ENCODE data around the gene CNKSR3. TPM values are rescaled to one million over a fixed set of nuclear protein-coding genes. Genes with fewer than 3 reads are reported as not detected.
A peak's percentile ranks its signal among the peaks of the same experiment; 100 is the strongest.

Gene CNKSR3
- polyA plus RNA-seq, 1 of the 3 experiments (the other 2 are of a cell fraction), result 1.6 TPM

- Histone ChIP-seq H3F3A (replicated peaks; ENCODE audit: insufficient read depth) (peaks cover 10% of the 10 kb centered on the region), H2AFZ (ENCODE audit: low read depth) (no peak overlapping the region), H3K79me2 (ENCODE audit: insufficient read depth) (no peaks in the 10 kb centered on the region), H3K9me3 (no peaks in the 10 kb centered on the region), H4K20me1 (ENCODE audit: insufficient read depth) (no peaks in the 10 kb centered on the region), H3K27me3 (ENCODE audit: insufficient read depth) (no peaks in the 10 kb centered on the region), H3K4me1 (ENCODE audit: control insufficient read depth in 1 of 2, insufficient read depth in 2 of 2, low read depth in 1 of 2, low read length in 1 of 2) (peaks cover 11 to 47% of the 10 kb centered on the region in 2 experiments; a peak in 3 of 4 replicates), H3K4me3 (ENCODE audit: low read depth in 2 of 2, low read length in 1 of 2) (no peak overlapping the region), H3K4me2 (no peak overlapping the region), H3K27ac (ENCODE audit: low read depth in 2 of 2, low read length in 1 of 2) (peak overlapping the region in 1 of 2 experiments; percentile 29; a peak in 2 of 4 replicates), H3K9ac (no peak overlapping the region), H3K36me3 (replicated peaks in 1 of 2; ENCODE audit: control insufficient read depth in 1 of 2, insufficient read depth in 2 of 2, low read length in 1 of 2) (no peaks in the 10 kb centered on the region), H3K9me2 (no peaks in the 10 kb centered on the region)
- ChIA-PET CTCF (interaction anchor here (1.1 kb wide), 1 partner anchor 57 kb away, joined by 3 read pairs; the partner anchor contains the start of gene CNKSR3), POLR2A (no interaction called here)
- DNase-seq, result no peak
- 90% methylated on average over 2 of the region's 2 CpGs for WGBS (ENCODE audit: low lambda C conversion rate)
- TF ChIP-seq TCF12 (IDR thresholded peaks at IDR 0.05) (no peak), POLR2AphosphoS5 (IDR thresholded peaks at IDR 0.05; ENCODE audit: low read depth, low read length) (no peak), PBX3 (IDR thresholded peaks at IDR 0.05) (no peak), CHD2 (IDR thresholded peaks at IDR 0.05; ENCODE audit: low read length, partially characterized antibody) (no peak)
These were observed 57.2 kb downstream of the CNKSR3 start for GRCh38 chr6:154453329-154453728.

GRCh38 chr6:154450498-154450897, 60.0 kb downstream of the CNKSR3 start:
- no peaks in the 10 kb centered on the region for H4K20me1 ChIP-seq (ENCODE audit: insufficient read depth)
- no peak overlapping the region for H2AFZ ChIP-seq (ENCODE audit: low read depth)
- TF ChIP-seq IRF3 (IDR thresholded peaks at IDR 0.05; ENCODE audit: low read depth, low read length) (no peak), RCOR1 (IDR thresholded peaks at IDR 0.05; ENCODE audit: low read length) (no peak), NRF1 (IDR thresholded peaks at IDR 0.05; ENCODE audit: low read depth, low read length) (no peak), TCF12 (IDR thresholded peaks at IDR 0.05) (no peak), TAF1 (IDR thresholded peaks at IDR 0.05; ENCODE audit: borderline replicate concordance, low read depth, low read length) (no peak), SIN3A (IDR thresholded peaks at IDR 0.05; ENCODE audit: borderline replicate concordance, low read depth, low read length) (no peak), ELF1 (IDR thresholded peaks at IDR 0.05) (no peak), USF1 (IDR thresholded peaks at IDR 0.05; ENCODE audit: borderline replicate concordance, low read depth) (no peak), USF2 (IDR thresholded peaks at IDR 0.05; ENCODE audit: borderline replicate concordance, low read depth, low read length) (no peak), EP300 (IDR thresholded peaks at IDR 0.05; ENCODE audit: borderline replicate concordance in 1 of 2, low read depth in 1 of 2, low read length in 1 of 2) (no peak), FOSL2 (IDR thresholded peaks at IDR 0.05; ENCODE audit: borderline replicate concordance, low read depth) (no peak), TEAD4 (IDR thresholded peaks at IDR 0.05; ENCODE audit: borderline replicate concordance, insufficient read depth) (no peak), MXI1 (IDR thresholded peaks at IDR 0.05; ENCODE audit: low read depth, low read length) (no peak), CHD2 (IDR thresholded peaks at IDR 0.05; ENCODE audit: low read length, partially characterized antibody) (no peak), SMC3 (IDR thresholded peaks at IDR 0.05; ENCODE audit: low read depth, low read length) (no peak), GABPA (IDR thresholded peaks at IDR 0.05; ENCODE audit: low read depth) (no peak), MEF2A (IDR thresholded peaks at IDR 0.05; ENCODE audit: borderline replicate concordance, low read depth) (no peak), MAX (IDR thresholded peaks at IDR 0.05; ENCODE audit: low read depth) (no peak), RXRA (IDR thresholded peaks at IDR 0.05; ENCODE audit: borderline replicate concordance, low read depth) (no peak)
- H3K9me3 ChIP-seq, result no peaks in the 10 kb centered on the region
- no peak for DNase-seq
- no peaks in the 10 kb centered on the region for H3K36me3 ChIP-seq (replicated peaks in 1 of 2; ENCODE audit: control insufficient read depth in 1 of 2, insufficient read depth in 2 of 2, low read length in 1 of 2)
- 87% methylated on average over 3 of the region's 3 CpGs for WGBS (ENCODE audit: low lambda C conversion rate)
- no peak overlapping the region for H3K4me3 ChIP-seq (ENCODE audit: low read depth in 2 of 2, low read length in 1 of 2)
- H3K4me1 ChIP-seq (ENCODE audit: control insufficient read depth in 1 of 2, insufficient read depth in 2 of 2, low read depth in 1 of 2, low read length in 1 of 2), result peaks cover 23 to 45% of the 10 kb centered on the region in 2 experiments; a peak in 3 of 4 replicates
- H3K79me2 ChIP-seq (ENCODE audit: insufficient read depth), result no peaks in the 10 kb centered on the region
- peaks cover 16% of the 10 kb centered on the region for H3F3A ChIP-seq (replicated peaks; ENCODE audit: insufficient read depth)
- H3K27ac ChIP-seq (ENCODE audit: low read depth in 2 of 2, low read length in 1 of 2), result peak overlapping the region in 1 of 2 experiments; percentile 99; a peak in 2 of 4 replicates
- no peaks in the 10 kb centered on the region for H3K27me3 ChIP-seq (ENCODE audit: insufficient read depth)
- H3K4me2 ChIP-seq, result no peak overlapping the region
- no peak overlapping the region for H3K9ac ChIP-seq
- ChIA-PET CTCF (interaction anchor here (0.7 to 2.3 kb wide), 3 partner anchors 9 to 15 kb away, joined by 3 to 7 read pairs (median 4); no protein-coding TSS in a partner anchor), POLR2A (interaction anchor here (1.7 kb wide), 1 partner anchor 60 kb away, joined by 4 read pairs; the partner anchor contains the start of gene CNKSR3)
- H3K9me2 ChIP-seq, result no peaks in the 10 kb centered on the region
